Hepatocyte (in vitro differentiated cells): ENCODE results near the gene NKX2-1.

ENCODE experiments used
- CTCF ChIP-seq: fragments of 200-600 bp; sonication (generic); IDR thresholded peaks from 2 replicates; pipeline ENCODE4 v1.5.1; 2016; ENCODE audit warnings: antibody characterized with exemption, mild to moderate bottlenecking; ENCODE audit not compliant: poor library complexity
- EZH2 ChIP-seq: fragments of 200-600 bp; sonication (generic); IDR thresholded peaks from 2 replicates; pipeline ENCODE4 v1.6.1; 2016; ENCODE audit warnings: antibody characterized with exemption, mild to moderate bottlenecking, borderline replicate concordance

GRCh38 chr14:36496346-36496745, 23.7 kb downstream of the NKX2-1 start:
- TF ChIP-seq CTCF (no peak), EZH2 (no peak)
